WTC11 (cell line): ENCODE data around the gene KRTAP10-2.

Experiments
- ATF1 ChIP-seq: sonication (generic); formaldehyde crosslinking; IDR thresholded peaks from 2 replicates; pipeline ENCODE4 v1.8.1; 2023; ENCODE audit warnings: mild to moderate bottlenecking, moderate library complexity, missing genetic modification reagents
- CREB1 ChIP-seq: sonication (generic); formaldehyde crosslinking; IDR thresholded peaks from 2 replicates; pipeline ENCODE4 v1.8.0; 2023; ENCODE audit warnings: mild to moderate bottlenecking, missing genetic modification reagents
- NFE2L1 ChIP-seq: sonication (generic); formaldehyde crosslinking; IDR thresholded peaks from 2 replicates; pipeline ENCODE4 v1.8.1; 2023; ENCODE audit warnings: missing genetic modification reagents
- NR3C1 ChIP-seq: sonication (generic); formaldehyde crosslinking; conservative IDR thresholded peaks from 2 replicates; pipeline ENCODE4 v1.8.1; 2023; ENCODE audit warnings: low read depth, mild to moderate bottlenecking, missing genetic modification reagents
- OVOL2 ChIP-seq: fragments of 250-450 bp; sonication (Bioruptor Pico); IDR thresholded peaks from 2 replicates; pipeline ENCODE4 v1.9.0; 2021; ENCODE audit warnings: mild to moderate bottlenecking, borderline replicate concordance
- SP1 ChIP-seq: sonication (generic); formaldehyde crosslinking; conservative IDR thresholded peaks from 2 replicates; pipeline ENCODE4 v1.8.1; 2022; ENCODE audit warnings: missing genetic modification reagents
- TEAD4 ChIP-seq: sonication (generic); formaldehyde crosslinking; IDR thresholded peaks from 2 replicates; pipeline ENCODE4 v1.8.0; 2022; ENCODE audit warnings: mild to moderate bottlenecking, missing genetic modification reagents
- ZNF232 ChIP-seq: sonication (generic); formaldehyde crosslinking; IDR thresholded peaks from 2 replicates; pipeline ENCODE4 v1.8.0; 2022; ENCODE audit warnings: mild to moderate bottlenecking, missing genetic modification reagents
- ZNF416 ChIP-seq: fragments of 250-450 bp; sonication (Bioruptor Pico); IDR thresholded peaks from 2 replicates; pipeline ENCODE4 v1.9.0; 2021; ENCODE audit warnings: mild to moderate bottlenecking, inconsistent platforms
- TF ChIP-seq, protein P1 (sequence below): fragments of 200-600 bp; IDR thresholded peaks from 2 replicates; pipeline ENCODE4 v1.8.0; 2022; ENCODE audit warnings: antibody characterized with exemption
- TF ChIP-seq, protein P2 (sequence below): fragments of 250-450 bp; sonication (Bioruptor Pico); IDR thresholded peaks from 2 replicates; pipeline ENCODE4 v2.1.2; 2022; ENCODE audit warnings: mild to moderate bottlenecking, moderate library complexity
- TF ChIP-seq, protein P3 (sequence below): sonication (generic); formaldehyde crosslinking; IDR thresholded peaks from 2 replicates; pipeline ENCODE4 v1.8.1; 2023; ENCODE audit warnings: mild to moderate bottlenecking, missing genetic modification reagents, borderline replicate concordance
- TF ChIP-seq, protein P4 (sequence below): sonication (generic); formaldehyde crosslinking; IDR thresholded peaks from 2 replicates; pipeline ENCODE4 v1.8.1; 2023; ENCODE audit warnings: mild to moderate bottlenecking, missing genetic modification reagents

DNA sequence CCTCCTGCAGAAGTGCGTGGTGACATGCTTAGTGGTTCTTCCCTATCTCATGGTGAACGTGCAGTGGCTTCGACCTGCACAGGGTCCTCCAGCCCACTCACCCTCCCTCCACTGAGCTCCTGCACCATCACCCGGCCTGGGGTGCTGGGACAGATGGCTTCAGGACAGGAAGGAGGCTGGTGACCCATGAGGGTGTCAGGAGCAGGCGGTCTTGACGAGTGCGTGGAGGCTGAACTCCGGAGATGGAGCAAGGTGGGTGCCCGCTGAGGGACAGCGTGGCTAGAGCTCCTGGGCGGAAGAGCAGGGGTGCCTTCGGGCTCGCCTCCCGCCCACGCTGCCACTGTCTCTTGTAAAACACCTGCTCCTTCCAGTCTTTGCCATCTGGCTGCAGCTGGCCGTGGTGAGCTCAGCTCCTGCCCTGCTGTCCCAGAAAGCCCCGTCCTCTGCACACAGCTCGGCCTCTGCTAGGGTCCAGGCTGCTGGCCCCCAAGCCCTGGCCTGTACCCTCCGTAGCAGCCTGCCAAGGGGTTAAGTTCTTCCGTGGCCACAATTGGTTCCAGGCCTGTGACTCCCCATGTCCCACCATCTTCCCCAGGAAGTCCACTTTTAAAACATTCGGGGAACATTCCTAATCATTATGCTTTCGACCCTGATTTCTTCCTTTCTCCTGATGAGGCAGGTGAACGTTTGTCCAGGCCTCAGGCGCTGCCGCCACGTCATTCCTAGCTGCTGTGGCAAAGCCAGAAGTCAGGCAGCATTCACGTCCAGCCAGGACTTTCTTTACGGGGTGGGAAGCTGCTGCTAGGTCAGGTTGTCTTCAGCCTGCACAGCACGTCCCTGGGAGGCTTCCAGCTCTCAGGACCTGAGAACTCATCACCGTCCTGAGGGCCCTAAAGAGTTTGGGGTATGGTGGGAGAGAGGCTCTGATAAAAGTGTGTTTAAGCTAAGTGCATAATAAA, 19.4 kb downstream of the KRTAP10-2 start:
- TF ChIP-seq CREB1 (CRISPR knock-in tag) (no peak), SP1 (CRISPR knock-in tag) (no peak), OVOL2 (CRISPR knock-in tag) (no peak), ZNF232 (CRISPR knock-in tag) (no peak), ZNF416 (no peak), NFE2L1 (CRISPR knock-in tag) (no peak), NR3C1 (CRISPR knock-in tag) (no peak), ATF1 (no peak), TEAD4 (CRISPR knock-in tag) (no peak)
- TF ChIP-seq, protein P1, sequence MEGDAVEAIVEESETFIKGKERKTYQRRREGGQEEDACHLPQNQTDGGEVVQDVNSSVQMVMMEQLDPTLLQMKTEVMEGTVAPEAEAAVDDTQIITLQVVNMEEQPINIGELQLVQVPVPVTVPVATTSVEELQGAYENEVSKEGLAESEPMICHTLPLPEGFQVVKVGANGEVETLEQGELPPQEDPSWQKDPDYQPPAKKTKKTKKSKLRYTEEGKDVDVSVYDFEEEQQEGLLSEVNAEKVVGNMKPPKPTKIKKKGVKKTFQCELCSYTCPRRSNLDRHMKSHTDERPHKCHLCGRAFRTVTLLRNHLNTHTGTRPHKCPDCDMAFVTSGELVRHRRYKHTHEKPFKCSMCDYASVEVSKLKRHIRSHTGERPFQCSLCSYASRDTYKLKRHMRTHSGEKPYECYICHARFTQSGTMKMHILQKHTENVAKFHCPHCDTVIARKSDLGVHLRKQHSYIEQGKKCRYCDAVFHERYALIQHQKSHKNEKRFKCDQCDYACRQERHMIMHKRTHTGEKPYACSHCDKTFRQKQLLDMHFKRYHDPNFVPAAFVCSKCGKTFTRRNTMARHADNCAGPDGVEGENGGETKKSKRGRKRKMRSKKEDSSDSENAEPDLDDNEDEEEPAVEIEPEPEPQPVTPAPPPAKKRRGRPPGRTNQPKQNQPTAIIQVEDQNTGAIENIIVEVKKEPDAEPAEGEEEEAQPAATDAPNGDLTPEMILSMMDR = no peak
- TF ChIP-seq, protein P2, sequence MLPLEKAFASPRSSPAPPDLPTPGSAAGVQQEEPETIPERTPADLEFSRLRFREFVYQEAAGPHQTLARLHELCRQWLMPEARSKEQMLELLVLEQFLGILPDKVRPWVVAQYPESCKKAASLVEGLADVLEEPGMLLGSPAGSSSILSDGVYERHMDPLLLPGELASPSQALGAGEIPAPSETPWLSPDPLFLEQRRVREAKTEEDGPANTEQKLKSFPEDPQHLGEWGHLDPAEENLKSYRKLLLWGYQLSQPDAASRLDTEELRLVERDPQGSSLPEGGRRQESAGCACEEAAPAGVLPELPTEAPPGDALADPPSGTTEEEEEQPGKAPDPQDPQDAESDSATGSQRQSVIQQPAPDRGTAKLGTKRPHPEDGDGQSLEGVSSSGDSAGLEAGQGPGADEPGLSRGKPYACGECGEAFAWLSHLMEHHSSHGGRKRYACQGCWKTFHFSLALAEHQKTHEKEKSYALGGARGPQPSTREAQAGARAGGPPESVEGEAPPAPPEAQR (CRISPR knock-in tag) = no peak
- TF ChIP-seq, protein P3, sequence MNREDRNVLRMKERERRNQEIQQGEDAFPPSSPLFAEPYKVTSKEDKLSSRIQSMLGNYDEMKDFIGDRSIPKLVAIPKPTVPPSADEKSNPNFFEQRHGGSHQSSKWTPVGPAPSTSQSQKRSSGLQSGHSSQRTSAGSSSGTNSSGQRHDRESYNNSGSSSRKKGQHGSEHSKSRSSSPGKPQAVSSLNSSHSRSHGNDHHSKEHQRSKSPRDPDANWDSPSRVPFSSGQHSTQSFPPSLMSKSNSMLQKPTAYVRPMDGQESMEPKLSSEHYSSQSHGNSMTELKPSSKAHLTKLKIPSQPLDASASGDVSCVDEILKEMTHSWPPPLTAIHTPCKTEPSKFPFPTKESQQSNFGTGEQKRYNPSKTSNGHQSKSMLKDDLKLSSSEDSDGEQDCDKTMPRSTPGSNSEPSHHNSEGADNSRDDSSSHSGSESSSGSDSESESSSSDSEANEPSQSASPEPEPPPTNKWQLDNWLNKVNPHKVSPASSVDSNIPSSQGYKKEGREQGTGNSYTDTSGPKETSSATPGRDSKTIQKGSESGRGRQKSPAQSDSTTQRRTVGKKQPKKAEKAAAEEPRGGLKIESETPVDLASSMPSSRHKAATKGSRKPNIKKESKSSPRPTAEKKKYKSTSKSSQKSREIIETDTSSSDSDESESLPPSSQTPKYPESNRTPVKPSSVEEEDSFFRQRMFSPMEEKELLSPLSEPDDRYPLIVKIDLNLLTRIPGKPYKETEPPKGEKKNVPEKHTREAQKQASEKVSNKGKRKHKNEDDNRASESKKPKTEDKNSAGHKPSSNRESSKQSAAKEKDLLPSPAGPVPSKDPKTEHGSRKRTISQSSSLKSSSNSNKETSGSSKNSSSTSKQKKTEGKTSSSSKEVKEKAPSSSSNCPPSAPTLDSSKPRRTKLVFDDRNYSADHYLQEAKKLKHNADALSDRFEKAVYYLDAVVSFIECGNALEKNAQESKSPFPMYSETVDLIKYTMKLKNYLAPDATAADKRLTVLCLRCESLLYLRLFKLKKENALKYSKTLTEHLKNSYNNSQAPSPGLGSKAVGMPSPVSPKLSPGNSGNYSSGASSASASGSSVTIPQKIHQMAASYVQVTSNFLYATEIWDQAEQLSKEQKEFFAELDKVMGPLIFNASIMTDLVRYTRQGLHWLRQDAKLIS (CRISPR knock-in tag) = no peak
- TF ChIP-seq, protein P4, sequence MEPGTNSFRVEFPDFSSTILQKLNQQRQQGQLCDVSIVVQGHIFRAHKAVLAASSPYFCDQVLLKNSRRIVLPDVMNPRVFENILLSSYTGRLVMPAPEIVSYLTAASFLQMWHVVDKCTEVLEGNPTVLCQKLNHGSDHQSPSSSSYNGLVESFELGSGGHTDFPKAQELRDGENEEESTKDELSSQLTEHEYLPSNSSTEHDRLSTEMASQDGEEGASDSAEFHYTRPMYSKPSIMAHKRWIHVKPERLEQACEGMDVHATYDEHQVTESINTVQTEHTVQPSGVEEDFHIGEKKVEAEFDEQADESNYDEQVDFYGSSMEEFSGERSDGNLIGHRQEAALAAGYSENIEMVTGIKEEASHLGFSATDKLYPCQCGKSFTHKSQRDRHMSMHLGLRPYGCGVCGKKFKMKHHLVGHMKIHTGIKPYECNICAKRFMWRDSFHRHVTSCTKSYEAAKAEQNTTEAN (CRISPR knock-in tag) = no peak
